CD4-positive, alpha-beta memory T cell (primary cell): ENCODE results near the gene BRCA2. TPM values are rescaled to one million over a fixed set of nuclear protein-coding genes. Genes with fewer than 3 reads are reported as not detected.

ENCODE experiments used
- CTCF ChIA-PET: fragments of 350-600 bp; sonication (Branson Sonifier 250); formaldehyde crosslinking; loops from one replicate; lab custom pipeline; 2021; ENCODE audit warnings: inconsistent platforms; ENCODE audit not compliant: partially characterized antibody; lab: Charles Lee
- POLR2A ChIA-PET: fragments of 350-600 bp; sonication (Branson Sonifier 250); formaldehyde crosslinking; loops from one replicate; lab custom pipeline; 2021; ENCODE audit not compliant: partially characterized antibody; lab: Charles Lee
- DNase-seq, 5 donors: peaks; one replicate each; pipeline versions ENCODE4 v3.0.0 to v3.0.0-alpha.2; 2020 to 2022; ENCODE audit warnings: mixed read lengths in 1 of 5
- H3K27ac ChIP-seq: one replicate; pipeline ENCODE4 v1.7.0; 2013; ENCODE audit warnings: low read depth, low read length
- H3K27me3 ChIP-seq: 2 replicates; pipeline ENCODE4 v1.7.0; 2013; ENCODE audit warnings: mild to moderate bottlenecking, low read length, moderate library complexity; ENCODE audit not compliant: insufficient read depth
- H3K36me3 ChIP-seq: 2 replicates; pipeline ENCODE4 v1.7.0; 2013; ENCODE audit warnings: mild to moderate bottlenecking, low read length, moderate library complexity; ENCODE audit not compliant: insufficient read depth
- H3K4me1 ChIP-seq: 2 replicates; pipeline ENCODE4 v1.7.0; 2013; ENCODE audit warnings: mild to moderate bottlenecking, low read length, moderate library complexity; ENCODE audit not compliant: insufficient read depth
- H3K4me3 ChIP-seq, 2 donors: one replicate each; pipeline ENCODE4 v1.7.0; 2013; ENCODE audit warnings: low read length in 2 of 2, mild to moderate bottlenecking in 1 of 2
- H3K9me3 ChIP-seq, 2 donors: one replicate each; pipeline ENCODE4 v1.7.0; 2013; ENCODE audit warnings: low read length in 2 of 2, control low read depth in 1 of 2; ENCODE audit not compliant: control insufficient read depth in 1 of 2
- H3K27ac Mint-ChIP-seq, 7 donors: one replicate each; pipeline ENCODE4 v1.8.0; 2020 to 2021; ENCODE audit warnings: mixed read lengths in 7 of 7, mild to moderate bottlenecking in 6 of 7, inconsistent platforms in 3 of 7, moderate library complexity in 3 of 7
- H3K27me3 Mint-ChIP-seq, 2 donors: one replicate each; pipeline ENCODE4 v1.8.0; 2020 to 2021; ENCODE audit warnings: mixed read lengths in 2 of 2
- H3K36me3 Mint-ChIP-seq, 2 donors: one replicate each; pipeline ENCODE4 v1.8.0; 2020 to 2021; ENCODE audit warnings: mixed read lengths in 2 of 2, inconsistent platforms in 1 of 2, mild to moderate bottlenecking in 1 of 2
- H3K4me1 Mint-ChIP-seq, 4 donors: one replicate each; pipeline ENCODE4 v1.8.0; 2020 to 2021; ENCODE audit warnings: mixed read lengths in 4 of 4, mild to moderate bottlenecking in 1 of 4
- H3K4me3 Mint-ChIP-seq, 8 donors: one replicate each; pipeline ENCODE4 v1.8.0; 2020 to 2021; ENCODE audit warnings: mixed read lengths in 8 of 8, mild to moderate bottlenecking in 7 of 8, moderate library complexity in 6 of 8, inconsistent platforms in 3 of 8
- H3K9me3 Mint-ChIP-seq, 8 donors: one replicate each; pipeline ENCODE4 v1.8.0; 2020 to 2021; ENCODE audit warnings: mixed read lengths in 8 of 8, mild to moderate bottlenecking in 5 of 8, inconsistent platforms in 3 of 8, moderate library complexity in 1 of 8
- intact Hi-C: fragments of 100-400 bp; cut with micrococcal nuclease; formaldehyde crosslinking; loops from one replicate; pipeline ENCODE4 v1.15.1; 2023
- polyA plus RNA-seq, 2 donors: library from polyadenylated mRNA; unstranded; fragments of 300-500 nt; fragmentation: Illumina TruSeq; gene quantifications; one replicate each; pipeline ENCODE4 v1.2.3, GENCODE V29; 2021
- total RNA-seq, 2 experiments: library from RNA; stranded (reverse); gene quantifications; one replicate each; pipeline ENCODE4 v1.2.3, GENCODE V29; 2021

The BRCA2 gene
- total and polyA plus RNA-seq, 4 experiments from 2014 or later: 0.71 to 3.2 (median 2.6) TPM

- Mint-ChIP-seq H3K36me3 (peaks cover 47 to 59% of the 10 kb centered on the region in 2 donors), H3K4me3 (no peak overlapping the region), H3K4me1 (peaks cover under 1 to 12% (median 7%) of the 10 kb centered on the region in 4 donors), H3K27me3 (no peaks in the 10 kb centered on the region), H3K27ac (peak overlapping the region in 1 of 7 donors; percentile 62), H3K9me3 (no peaks in the 10 kb centered on the region)
- ChIA-PET CTCF (no interaction called here), POLR2A (no interaction called here)
- Histone ChIP-seq H3K4me3 (no peak overlapping the region), H3K27ac (no peak overlapping the region), H3K9me3 (no peaks in the 10 kb centered on the region), H3K27me3 (no peaks in the 10 kb centered on the region), H3K4me1 (no peaks in the 10 kb centered on the region), H3K36me3 (peaks cover 34% of the 10 kb centered on the region)
- intact Hi-C loops: no loop called here
- no peak for DNase-seq
Observed at GRCh38 chr13:32403108-32403507, 87.8 kb downstream of the BRCA2 start.

DNA sequence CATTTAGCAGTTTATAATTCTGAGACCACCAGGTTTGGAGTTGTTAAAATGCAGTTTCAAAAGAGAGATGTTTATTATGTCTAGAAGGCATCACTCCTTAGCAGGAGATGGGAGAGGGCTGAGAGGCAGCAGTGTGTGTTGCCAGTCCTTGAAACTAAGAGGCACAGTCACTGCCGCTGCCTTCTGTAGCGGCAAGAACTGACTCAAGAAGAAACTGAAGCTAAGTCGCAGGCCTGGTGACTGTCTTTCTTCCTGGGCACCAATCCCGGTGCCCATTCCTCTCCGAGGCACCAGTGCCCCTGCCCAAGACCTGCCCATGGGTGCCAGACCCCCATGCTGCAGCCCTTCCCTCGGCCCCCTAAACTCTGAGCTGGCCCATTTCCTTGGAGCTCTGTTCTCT, 92.5 kb downstream of the BRCA2 start:
- no peaks in the 10 kb centered on the region for H3K9me3 ChIP-seq
- ChIA-PET POLR2A (interaction anchor here (0.9 to 1.7 kb wide), 3 partner anchors 13 to 20 kb away, joined by 4 to 6 read pairs (median 4); partner anchors contain the start of gene N4BP2L1), CTCF (interaction anchor here (1.6 kb wide), 1 partner anchor 15 kb away, joined by 7 read pairs; no protein-coding TSS in a partner anchor)
- no peaks in the 10 kb centered on the region for H3K27me3 ChIP-seq
- Mint-ChIP-seq H3K9me3 (no peaks in the 10 kb centered on the region), H3K4me3 (peak overlapping the region in 7 of 8 donors; percentile 43 to 81 (median 68)), H3K4me1 (peaks cover 23 to 35% (median 26%) of the 10 kb centered on the region in 4 donors), H3K27ac (peak overlapping the region; percentile 31 to 91 (median 69)), H3K36me3 (peaks cover 42 to 59% of the 10 kb centered on the region in 2 donors), H3K27me3 (no peaks in the 10 kb centered on the region)
- intact Hi-C loops: no loop called here
- no peak for DNase-seq
- H3K36me3 ChIP-seq: peaks cover 26% of the 10 kb centered on the region
- H3K4me3 ChIP-seq: no peak overlapping the region
- H3K4me1 ChIP-seq: no peaks in the 10 kb centered on the region
- no peak overlapping the region for H3K27ac ChIP-seq

- Histone ChIP-seq H3K9me3 (no peaks in the 10 kb centered on the region), H3K36me3 (peaks cover 22% of the 10 kb centered on the region), H3K4me3 (no peak overlapping the region), H3K27me3 (no peaks in the 10 kb centered on the region), H3K4me1 (no peaks in the 10 kb centered on the region), H3K27ac (no peak overlapping the region)
- Mint-ChIP-seq H3K27ac (peak overlapping the region; percentile 39 to 91 (median 69)), H3K4me1 (peaks cover 23 to 35% (median 26%) of the 10 kb centered on the region in 4 donors), H3K36me3 (peaks cover 36 to 53% of the 10 kb centered on the region in 2 donors), H3K9me3 (no peaks in the 10 kb centered on the region), H3K27me3 (no peaks in the 10 kb centered on the region), H3K4me3 (peak overlapping the region; percentile 43 to 81 (median 70))
- ChIA-PET POLR2A (interaction anchor here (0.9 to 1.7 kb wide), 3 partner anchors 14 to 20 kb away, joined by 4 to 6 read pairs (median 4); partner anchors contain the start of gene N4BP2L1), CTCF (interaction anchor here (1.6 kb wide), 1 partner anchor 14 kb away, joined by 7 read pairs; no protein-coding TSS in a partner anchor)
- peak in 1 of 5 donors; percentile 9 for DNase-seq
- intact Hi-C loops: no loop called here
Observed at GRCh38 chr13:32408296-32409000, 93.1 kb downstream of the BRCA2 start.

- Mint-ChIP-seq H3K36me3 (peaks cover 36 to 48% of the 10 kb centered on the region in 2 donors), H3K27ac (peak overlapping the region in 4 of 7 donors; percentile 1 to 61 (median 36)), H3K4me1 (peaks cover 23 to 35% (median 26%) of the 10 kb centered on the region in 4 donors), H3K27me3 (no peaks in the 10 kb centered on the region), H3K4me3 (peak overlapping the region in 1 of 8 donors; percentile 29), H3K9me3 (no peaks in the 10 kb centered on the region)
- Histone ChIP-seq H3K36me3 (peaks cover 17% of the 10 kb centered on the region), H3K27me3 (no peaks in the 10 kb centered on the region), H3K4me3 (no peak overlapping the region), H3K4me1 (no peaks in the 10 kb centered on the region), H3K27ac (no peak overlapping the region), H3K9me3 (no peaks in the 10 kb centered on the region)
- intact Hi-C loops: no loop called here
- CTCF ChIA-PET: interaction anchor here (1.6 kb wide), 1 partner anchor 14 kb away, joined by 7 read pairs; no protein-coding TSS in a partner anchor
- no peak for DNase-seq
- POLR2A ChIA-PET: interaction anchor here (0.9 to 1.7 kb wide), 3 partner anchors 15 to 19 kb away, joined by 4 to 6 read pairs (median 4); partner anchors contain the start of gene N4BP2L1
Observed at GRCh38 chr13:32409001-32409313, 93.6 kb downstream of the BRCA2 start.

- Mint-ChIP-seq H3K4me3 (peak overlapping the region in 1 of 8 donors; percentile 9), H3K4me1 (peaks cover 23 to 35% (median 26%) of the 10 kb centered on the region in 4 donors), H3K27me3 (no peaks in the 10 kb centered on the region), H3K36me3 (peaks cover 32 to 43% of the 10 kb centered on the region in 2 donors), H3K27ac (peak overlapping the region in 2 of 7 donors; percentile 34 to 57), H3K9me3 (no peaks in the 10 kb centered on the region)
- ChIA-PET POLR2A (interaction anchor here (1.7 kb wide), 1 partner anchor 15 kb away, joined by 6 read pairs; no protein-coding TSS in a partner anchor), CTCF (no interaction called here)
- H3K27ac ChIP-seq: no peak overlapping the region
- H3K4me3 ChIP-seq: no peak overlapping the region
- H3K27me3 ChIP-seq: no peaks in the 10 kb centered on the region
- H3K9me3 ChIP-seq: no peaks in the 10 kb centered on the region
- no peak for DNase-seq
- intact Hi-C loops: no loop called here
- H3K36me3 ChIP-seq: peaks cover 10% of the 10 kb centered on the region
- no peaks in the 10 kb centered on the region for H3K4me1 ChIP-seq
Observed at GRCh38 chr13:32409561-32410421, 94.5 kb downstream of the BRCA2 start.

GRCh38 chr13:32413284-32413683, 98.0 kb downstream of the BRCA2 start:
- Histone ChIP-seq H3K4me1 (no peaks in the 10 kb centered on the region), H3K27me3 (no peaks in the 10 kb centered on the region), H3K4me3 (no peak overlapping the region), H3K9me3 (no peaks in the 10 kb centered on the region), H3K27ac (no peak overlapping the region), H3K36me3 (peaks cover 4% of the 10 kb centered on the region)
- intact Hi-C loops: loop anchor here (2.0 kb wide), 1 partner anchor 14 kb away; no protein-coding TSS in a partner anchor
- Mint-ChIP-seq H3K4me3 (no peak overlapping the region), H3K27me3 (no peaks in the 10 kb centered on the region), H3K4me1 (peaks cover 15 to 37% (median 21%) of the 10 kb centered on the region in 4 donors), H3K36me3 (peaks cover 19 to 20% of the 10 kb centered on the region in 2 donors), H3K27ac (no peak overlapping the region), H3K9me3 (peaks cover 0 to 2% (median 0%) of the 10 kb centered on the region in 8 donors)
- ChIA-PET CTCF (no interaction called here), POLR2A (no interaction called here)
- no peak for DNase-seq
